Measurements from ENCODE around the gene MTRR. TPM values are rescaled to one million over a fixed set of nuclear protein-coding genes. Genes with fewer than 3 reads are reported as not detected.
"Not testable (repeated sequence)": the region's sequence is repeated elsewhere in the genome, so short reads cannot be mapped to it uniquely, and the experiment has no call there.

MTRR gene
- total RNA-seq, 2 experiments from 2014 or later, result 39.1 to 49.7 TPM

- CTCF ChIA-PET, result interaction anchor here (1.2 kb wide), 1 partner anchor 15 kb away, joined by 5 read pairs; no protein-coding TSS in a partner anchor
Observed at GRCh38 chr5:7902201-7902600, 33.3 kb downstream of the MTRR start.

GRCh38 chr5:7902666-7903625, 34.0 kb downstream of the MTRR start:
- no peak for ATAC-seq
- no peak for DNase-seq
- Mint-ChIP-seq H3K4me1 (ENCODE audit: low read depth) (no peaks in the 10 kb centered on the region), H3K27ac (no peak overlapping the region), H3K4me3 (no peak overlapping the region), H3K36me3 (ENCODE audit: low read depth) (peaks cover 79% of the 10 kb centered on the region), H3K9me3 (ENCODE audit: insufficient read depth) (peaks cover 9% of the 10 kb centered on the region), H3K27me3 (ENCODE audit: low read depth) (no peaks in the 10 kb centered on the region)
- ChIA-PET POLR2A (no interaction called here), CTCF (interaction anchor here (1.2 kb wide), 1 partner anchor 16 kb away, joined by 5 read pairs; no protein-coding TSS in a partner anchor)

More at GRCh38 chr5:7902201-7902600, 33.3 kb downstream of the MTRR start:
- Mint-ChIP-seq H3K4me1 (ENCODE audit: low read depth) (no peaks in the 10 kb centered on the region), H3K27me3 (ENCODE audit: low read depth) (no peaks in the 10 kb centered on the region), H3K4me3 (no peak overlapping the region), H3K9me3 (ENCODE audit: insufficient read depth) (peaks cover 8% of the 10 kb centered on the region), H3K27ac (no peak overlapping the region), H3K36me3 (ENCODE audit: low read depth) (peaks cover 80% of the 10 kb centered on the region)
- ATAC-seq (no peak), DNase-seq (no peak)
- POLR2A ChIA-PET, result no interaction called here

GRCh38 chr5:7904170-7904569, 35.2 kb downstream of the MTRR start:
- no peaks in the 10 kb centered on the region for H3K4me1 Mint-ChIP-seq (ENCODE audit: low read depth)
- ChIA-PET CTCF (interaction anchor here (1.3 kb wide), 1 partner anchor 23 kb away, joined by 3 read pairs; no protein-coding TSS in a partner anchor), POLR2A (no interaction called here)
- peaks cover 18% of the 10 kb centered on the region for H3K9me3 Mint-ChIP-seq (ENCODE audit: insufficient read depth)
- H3K4me3 Mint-ChIP-seq, result no peak overlapping the region
- no peak for DNase-seq
- H3K27ac Mint-ChIP-seq, result no peak overlapping the region
- no peak for ATAC-seq
- no peaks in the 10 kb centered on the region for H3K27me3 Mint-ChIP-seq (ENCODE audit: low read depth)
- H3K36me3 Mint-ChIP-seq (ENCODE audit: low read depth), result peaks cover 80% of the 10 kb centered on the region

GRCh38 chr5:7907612-7908011, 38.7 kb downstream of the MTRR start:
- Mint-ChIP-seq H3K27me3 (ENCODE audit: low read depth) (no peaks in the 10 kb centered on the region), H3K4me3 (no peak overlapping the region), H3K4me1 (ENCODE audit: low read depth) (no peaks in the 10 kb centered on the region), H3K9me3 (ENCODE audit: insufficient read depth) (peaks cover 36% of the 10 kb centered on the region), H3K27ac (no peak overlapping the region), H3K36me3 (ENCODE audit: low read depth) (peaks cover 75% of the 10 kb centered on the region)
- POLR2A ChIA-PET, result no interaction called here
- CTCF ChIA-PET, result interaction anchor here (1.0 kb wide), 1 partner anchor 20 kb away, joined by 3 read pairs; no protein-coding TSS in a partner anchor
- no peak for DNase-seq
- no peak for ATAC-seq

- ChIA-PET POLR2A (no interaction called here), CTCF (no interaction called here)
- no peaks in the 10 kb centered on the region for H3K4me1 Mint-ChIP-seq (ENCODE audit: low read depth)
- H3K4me3 Mint-ChIP-seq, result no peak overlapping the region
- H3K27me3 Mint-ChIP-seq (ENCODE audit: low read depth), result no peaks in the 10 kb centered on the region
- no peak for ATAC-seq
- H3K9me3 Mint-ChIP-seq (ENCODE audit: insufficient read depth), result peaks cover 41% of the 10 kb centered on the region
- H3K27ac Mint-ChIP-seq, result no peak overlapping the region
- DNase-seq, result no peak
- H3K36me3 Mint-ChIP-seq (ENCODE audit: low read depth), result peaks cover 69% of the 10 kb centered on the region
Observed at GRCh38 chr5:7908317-7908716, 39.4 kb downstream of the MTRR start.

GRCh38 chr5:7910738-7911428, 41.9 kb downstream of the MTRR start:
- Mint-ChIP-seq H3K9me3 (ENCODE audit: insufficient read depth) (peaks cover 40% of the 10 kb centered on the region), H3K27ac (no peak overlapping the region), H3K27me3 (ENCODE audit: low read depth) (no peaks in the 10 kb centered on the region), H3K4me3 (no peak overlapping the region), H3K36me3 (ENCODE audit: low read depth) (peaks cover 45% of the 10 kb centered on the region), H3K4me1 (ENCODE audit: low read depth) (no peaks in the 10 kb centered on the region)
- no peak for ATAC-seq
- POLR2A ChIA-PET, result no interaction called here
- CTCF ChIA-PET, result interaction anchor here (1.0 kb wide), 1 partner anchor 24 kb away, joined by 4 read pairs; no protein-coding TSS in a partner anchor
- DNase-seq, result no peak

- H3K27ac Mint-ChIP-seq; H3K4me1 Mint-ChIP-seq (ENCODE audit: low read depth); CTCF ChIA-PET; POLR2A ChIA-PET; DNase-seq; H3K4me3 Mint-ChIP-seq; ATAC-seq; H3K27me3 Mint-ChIP-seq (ENCODE audit: low read depth): not testable (repeated sequence)
- peaks cover 38% of the 10 kb centered on the region for H3K9me3 Mint-ChIP-seq (ENCODE audit: insufficient read depth)
- peaks cover 42% of the 10 kb centered on the region for H3K36me3 Mint-ChIP-seq (ENCODE audit: low read depth)
Observed at GRCh38 chr5:7911429-7911771, 42.5 kb downstream of the MTRR start.

- CTCF ChIA-PET, result no interaction called here
- POLR2A ChIA-PET, result no interaction called here
- Mint-ChIP-seq H3K9me3 (ENCODE audit: insufficient read depth) (peaks cover 8% of the 10 kb centered on the region), H3K36me3 (ENCODE audit: low read depth) (peaks cover 9% of the 10 kb centered on the region), H3K4me1 (ENCODE audit: low read depth) (no peaks in the 10 kb centered on the region), H3K27me3 (ENCODE audit: low read depth) (peaks cover 2% of the 10 kb centered on the region), H3K4me3 (no peak overlapping the region), H3K27ac (no peak overlapping the region)
- ATAC-seq, result no peak
- no peak for DNase-seq
Observed at GRCh38 chr5:7916171-7916804, 47.3 kb downstream of the MTRR start.

GRCh38 chr5:7917130-7918123, 48.5 kb downstream of the MTRR start:
- no peak overlapping the region for H3K4me3 Mint-ChIP-seq
- H3K27me3 Mint-ChIP-seq (ENCODE audit: low read depth), result peaks cover 2% of the 10 kb centered on the region
- DNase-seq (no peak), ATAC-seq (no peak)
- H3K36me3 Mint-ChIP-seq (ENCODE audit: low read depth), result peaks cover 3% of the 10 kb centered on the region
- H3K9me3 Mint-ChIP-seq (ENCODE audit: insufficient read depth), result peaks cover 7% of the 10 kb centered on the region
- POLR2A ChIA-PET, result no interaction called here
- CTCF ChIA-PET, result no interaction called here
- no peaks in the 10 kb centered on the region for H3K4me1 Mint-ChIP-seq (ENCODE audit: low read depth)
- H3K27ac Mint-ChIP-seq, result no peak overlapping the region

GRCh38 chr5:7925961-7926695, 57.2 kb downstream of the MTRR start:
- no peak overlapping the region for H3K4me3 Mint-ChIP-seq
- no peaks in the 10 kb centered on the region for H3K36me3 Mint-ChIP-seq (ENCODE audit: low read depth)
- ATAC-seq (no peak), DNase-seq (no peak)
- ChIA-PET POLR2A (no interaction called here), CTCF (no interaction called here)
- no peaks in the 10 kb centered on the region for H3K4me1 Mint-ChIP-seq (ENCODE audit: low read depth)
- no peak overlapping the region for H3K27ac Mint-ChIP-seq
- no peaks in the 10 kb centered on the region for H3K9me3 Mint-ChIP-seq (ENCODE audit: insufficient read depth)
- peaks cover 5% of the 10 kb centered on the region for H3K27me3 Mint-ChIP-seq (ENCODE audit: low read depth)

- no peaks in the 10 kb centered on the region for H3K4me1 Mint-ChIP-seq (ENCODE audit: low read depth)
- H3K36me3 Mint-ChIP-seq (ENCODE audit: low read depth), result no peaks in the 10 kb centered on the region
- no peaks in the 10 kb centered on the region for H3K9me3 Mint-ChIP-seq (ENCODE audit: insufficient read depth)
- CTCF ChIA-PET, result no interaction called here
- peaks cover 5% of the 10 kb centered on the region for H3K27me3 Mint-ChIP-seq (ENCODE audit: low read depth)
- POLR2A ChIA-PET, result no interaction called here
- no peak overlapping the region for H3K4me3 Mint-ChIP-seq
- no peak overlapping the region for H3K27ac Mint-ChIP-seq
- ATAC-seq (no peak), DNase-seq (no peak)
Observed at GRCh38 chr5:7926720-7927119, 57.8 kb downstream of the MTRR start.

Data from activated CD8-positive, alpha-beta T cell treated with anti-CD3 and anti-CD28 coated beads, Interleukin-2, amount 10 ng/mL, durations not matched to agents 7 days and 5 days (primary cell).